Measurements from ENCODE around the gene RAD51D. TPM values are rescaled to one million over a fixed set of nuclear protein-coding genes. Genes with fewer than 3 reads are reported as not detected.

Gene RAD51D
- total RNA-seq, 1 donor from 2014 or later: 22.5 TPM

DNA sequence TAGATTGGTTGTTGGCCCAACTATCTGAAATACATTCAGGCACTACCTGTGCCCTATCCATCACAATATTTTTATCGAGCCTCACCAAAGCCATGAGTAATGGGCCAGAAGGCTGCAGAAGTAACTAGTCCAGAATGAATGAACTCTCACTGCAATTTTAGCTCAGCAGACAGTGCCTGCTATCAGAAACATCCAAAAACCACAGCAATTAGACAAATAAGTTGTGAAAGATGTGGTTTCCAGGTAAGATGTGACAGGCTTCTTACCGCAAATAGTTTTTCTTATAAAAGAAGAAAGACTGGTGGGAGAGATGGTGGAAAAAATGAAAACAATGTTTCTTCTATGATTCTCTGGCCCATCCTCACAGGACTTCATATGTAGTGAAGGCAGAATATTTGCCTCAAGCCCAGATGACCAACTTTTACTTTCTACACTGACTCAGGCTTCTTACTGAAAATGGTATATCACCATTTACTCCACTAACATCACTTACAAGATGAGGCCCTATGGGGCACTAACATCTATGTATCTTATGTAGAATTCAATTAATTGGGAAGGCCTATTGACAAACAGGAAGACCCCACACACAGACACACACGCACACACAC, 46.4 kb downstream of the RAD51D start:
- H3K4me1 Mint-ChIP-seq: peaks cover 47% of the 10 kb centered on the region
- DNase-seq (ENCODE audit: low read depth, low spot score): no peak

DNA sequence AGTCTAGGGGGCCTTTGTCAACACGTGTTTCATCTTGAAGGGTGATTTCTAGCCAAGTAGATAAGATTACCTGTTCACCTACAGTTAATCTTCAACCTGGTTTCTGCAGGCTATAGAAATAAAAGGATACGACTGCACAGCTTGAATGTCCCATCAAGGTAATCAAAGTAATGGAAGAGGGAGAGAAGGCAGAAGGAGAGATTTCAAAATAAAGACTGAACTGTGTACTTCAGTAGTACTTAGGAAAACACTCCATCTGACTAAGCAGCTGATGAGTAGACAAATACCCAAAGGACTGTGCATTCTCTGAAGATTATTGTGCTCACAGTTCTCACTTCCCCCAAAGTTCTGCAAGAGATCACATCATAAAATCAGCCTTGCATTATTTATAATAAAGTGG, 50.3 kb downstream of the RAD51D start:
- no peaks in the 10 kb centered on the region for H3K27me3 Mint-ChIP-seq (ENCODE audit: low read depth)

More for the DNA sequence above, 46.4 kb downstream of the RAD51D start:
- H3K9me3 Mint-ChIP-seq: no peaks in the 10 kb centered on the region
- no peaks in the 10 kb centered on the region for H3K27me3 Mint-ChIP-seq (ENCODE audit: low read depth)
- H3K4me3 Mint-ChIP-seq: no peak overlapping the region
- peak overlapping the region; percentile 69 for H3K27ac Mint-ChIP-seq (ENCODE audit: unreplicated experiment)
- TF ChIP-seq, protein P1, sequence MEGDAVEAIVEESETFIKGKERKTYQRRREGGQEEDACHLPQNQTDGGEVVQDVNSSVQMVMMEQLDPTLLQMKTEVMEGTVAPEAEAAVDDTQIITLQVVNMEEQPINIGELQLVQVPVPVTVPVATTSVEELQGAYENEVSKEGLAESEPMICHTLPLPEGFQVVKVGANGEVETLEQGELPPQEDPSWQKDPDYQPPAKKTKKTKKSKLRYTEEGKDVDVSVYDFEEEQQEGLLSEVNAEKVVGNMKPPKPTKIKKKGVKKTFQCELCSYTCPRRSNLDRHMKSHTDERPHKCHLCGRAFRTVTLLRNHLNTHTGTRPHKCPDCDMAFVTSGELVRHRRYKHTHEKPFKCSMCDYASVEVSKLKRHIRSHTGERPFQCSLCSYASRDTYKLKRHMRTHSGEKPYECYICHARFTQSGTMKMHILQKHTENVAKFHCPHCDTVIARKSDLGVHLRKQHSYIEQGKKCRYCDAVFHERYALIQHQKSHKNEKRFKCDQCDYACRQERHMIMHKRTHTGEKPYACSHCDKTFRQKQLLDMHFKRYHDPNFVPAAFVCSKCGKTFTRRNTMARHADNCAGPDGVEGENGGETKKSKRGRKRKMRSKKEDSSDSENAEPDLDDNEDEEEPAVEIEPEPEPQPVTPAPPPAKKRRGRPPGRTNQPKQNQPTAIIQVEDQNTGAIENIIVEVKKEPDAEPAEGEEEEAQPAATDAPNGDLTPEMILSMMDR (conservative IDR thresholded peaks at IDR 0.05): no peak
- H3K36me3 Mint-ChIP-seq (ENCODE audit: low read depth): no peaks in the 10 kb centered on the region

DNA sequence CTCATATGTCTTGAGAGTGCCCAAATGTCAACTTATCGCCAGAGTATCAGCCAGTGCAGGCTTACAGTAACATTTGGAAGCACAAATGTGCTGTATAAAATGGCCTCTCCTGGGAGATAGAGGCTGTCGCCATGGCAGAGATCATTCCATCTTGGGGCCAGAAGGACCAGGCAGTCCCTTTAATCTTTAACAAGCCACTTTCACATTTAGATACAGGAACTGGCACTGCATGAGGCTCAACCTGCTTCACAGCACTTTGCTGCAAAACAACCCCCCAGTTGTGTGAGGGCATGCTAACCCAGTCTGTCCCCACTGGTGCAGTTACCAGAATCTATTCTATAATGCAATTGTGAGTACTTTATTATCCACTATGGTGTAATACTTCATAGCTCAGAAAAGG, 51.4 kb downstream of the RAD51D start:
- H3K27ac Mint-ChIP-seq (ENCODE audit: unreplicated experiment): no peak overlapping the region
- no peak for DNase-seq (ENCODE audit: low read depth, low spot score)
- H3K4me1 Mint-ChIP-seq: peaks cover 48% of the 10 kb centered on the region

More for the DNA sequence above, 50.3 kb downstream of the RAD51D start:
- Mint-ChIP-seq H3K4me3 (no peak overlapping the region), H3K36me3 (ENCODE audit: low read depth) (no peaks in the 10 kb centered on the region), H3K4me1 (peaks cover 48% of the 10 kb centered on the region), H3K9me3 (no peaks in the 10 kb centered on the region), H3K27ac (ENCODE audit: unreplicated experiment) (no peak overlapping the region)
- no peak for DNase-seq (ENCODE audit: low read depth, low spot score)
- TF ChIP-seq, protein P1 (conservative IDR thresholded peaks at IDR 0.05): no peak

DNA sequence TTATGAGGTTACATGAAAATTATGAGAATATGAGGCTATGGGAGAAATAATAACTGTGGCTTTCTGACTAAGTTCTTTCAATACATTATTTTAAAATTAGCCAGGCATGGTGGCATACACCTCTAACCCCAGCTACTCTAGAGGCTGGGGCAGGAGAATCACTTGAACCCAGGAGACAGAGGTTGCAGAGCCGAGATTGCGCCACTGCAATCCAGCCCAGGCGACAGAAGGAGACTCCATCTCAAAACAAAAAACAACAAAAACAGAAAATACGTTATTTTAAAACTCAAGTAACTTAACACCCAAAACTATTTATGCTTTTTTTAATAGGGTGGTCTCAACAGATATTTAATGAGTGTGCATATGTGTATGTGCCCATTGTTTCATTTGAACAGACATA, 53.8 kb downstream of the RAD51D start:
- Mint-ChIP-seq H3K4me1 (peaks cover 51% of the 10 kb centered on the region), H3K36me3 (ENCODE audit: low read depth) (peaks cover 2% of the 10 kb centered on the region), H3K4me3 (no peak overlapping the region), H3K9me3 (no peaks in the 10 kb centered on the region), H3K27me3 (ENCODE audit: low read depth) (no peaks in the 10 kb centered on the region), H3K27ac (ENCODE audit: unreplicated experiment) (no peak overlapping the region)
- DNase-seq (ENCODE audit: low read depth, low spot score): no peak
- TF ChIP-seq, protein P1 (conservative IDR thresholded peaks at IDR 0.05): no peak

More for the DNA sequence above, 51.4 kb downstream of the RAD51D start:
- no peaks in the 10 kb centered on the region for H3K9me3 Mint-ChIP-seq
- no peak overlapping the region for H3K4me3 Mint-ChIP-seq
- TF ChIP-seq, protein P1 (conservative IDR thresholded peaks at IDR 0.05): no peak
- H3K36me3 Mint-ChIP-seq (ENCODE audit: low read depth): no peaks in the 10 kb centered on the region
- no peaks in the 10 kb centered on the region for H3K27me3 Mint-ChIP-seq (ENCODE audit: low read depth)

DNA sequence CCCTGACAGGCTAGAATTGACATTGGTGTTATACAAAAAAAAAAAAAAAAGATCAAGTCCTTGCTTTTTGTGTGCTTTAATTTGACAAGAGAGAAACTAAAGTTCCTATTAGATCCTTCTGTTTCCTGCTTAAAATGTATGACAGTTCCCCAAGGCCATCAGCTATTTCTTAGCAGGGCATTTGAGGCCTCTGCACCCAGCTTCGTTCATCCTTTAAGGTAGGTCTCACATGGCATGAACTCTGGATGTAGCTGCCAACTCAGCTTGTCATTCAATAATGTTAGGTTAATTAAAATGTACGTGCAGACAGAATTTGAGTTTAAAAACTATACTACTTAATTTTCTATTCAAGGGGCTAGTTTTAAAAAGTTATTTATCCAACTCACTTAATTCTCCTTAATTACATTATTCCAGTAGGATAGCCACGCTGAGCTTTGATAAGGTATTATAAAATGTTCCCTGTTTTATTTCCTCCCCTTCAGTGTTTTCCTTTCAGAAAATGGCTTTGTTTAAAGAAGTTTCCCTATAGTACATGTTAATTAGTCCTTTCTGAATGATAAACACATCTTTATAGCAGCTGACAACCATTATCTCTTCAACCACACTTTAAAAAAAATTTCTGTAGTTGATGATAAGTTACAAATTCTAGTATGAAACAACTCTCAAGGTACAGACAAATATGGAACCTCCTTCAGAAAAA, 55.0 kb downstream of the RAD51D start:
- no peak overlapping the region for H3K27ac Mint-ChIP-seq (ENCODE audit: unreplicated experiment)
- H3K4me3 Mint-ChIP-seq: no peak overlapping the region
- TF ChIP-seq, protein P1 (conservative IDR thresholded peaks at IDR 0.05): no peak
- DNase-seq (ENCODE audit: low read depth, low spot score): no peak
- no peaks in the 10 kb centered on the region for H3K9me3 Mint-ChIP-seq
- H3K4me1 Mint-ChIP-seq: peaks cover 51% of the 10 kb centered on the region
- peaks cover 3% of the 10 kb centered on the region for H3K36me3 Mint-ChIP-seq (ENCODE audit: low read depth)
- H3K27me3 Mint-ChIP-seq (ENCODE audit: low read depth): no peaks in the 10 kb centered on the region
